Measurements from ENCODE around the gene MCTP1.

MCTP1 gene

GRCh38 chr5:95043234-95043633 is 241.7 kb downstream of the MCTP1 start:
- Histone ChIP-seq H3K9ac (ENCODE audit: low read length) (no peak overlapping the region), H3K79me2 (ENCODE audit: low read length) (no peaks in the 10 kb centered on the region), H2AFZ (ENCODE audit: low read depth, low read length) (no peak overlapping the region), H4K20me1 (ENCODE audit: insufficient read depth, low read length) (no peaks in the 10 kb centered on the region), H3K36me3 (replicated peaks; ENCODE audit: low read depth, low read length) (no peaks in the 10 kb centered on the region), H3K9me3 (ENCODE audit: insufficient read depth, low read length) (no peaks in the 10 kb centered on the region), H3K4me1 (ENCODE audit: low read length) (no peaks in the 10 kb centered on the region), H3K4me2 (ENCODE audit: low read length) (no peak overlapping the region), H3K27me3 (ENCODE audit: low read depth, low read length) (no peaks in the 10 kb centered on the region), H3K27ac (ENCODE audit: low read length) (no peak overlapping the region), H3K4me3 (ENCODE audit: low read length) (no peak overlapping the region)
- no peak for TF ChIP-seq EZH2phosphoT487 (IDR thresholded peaks at IDR 0.05; ENCODE audit: low read depth)
- TF ChIP-seq, protein P1, sequence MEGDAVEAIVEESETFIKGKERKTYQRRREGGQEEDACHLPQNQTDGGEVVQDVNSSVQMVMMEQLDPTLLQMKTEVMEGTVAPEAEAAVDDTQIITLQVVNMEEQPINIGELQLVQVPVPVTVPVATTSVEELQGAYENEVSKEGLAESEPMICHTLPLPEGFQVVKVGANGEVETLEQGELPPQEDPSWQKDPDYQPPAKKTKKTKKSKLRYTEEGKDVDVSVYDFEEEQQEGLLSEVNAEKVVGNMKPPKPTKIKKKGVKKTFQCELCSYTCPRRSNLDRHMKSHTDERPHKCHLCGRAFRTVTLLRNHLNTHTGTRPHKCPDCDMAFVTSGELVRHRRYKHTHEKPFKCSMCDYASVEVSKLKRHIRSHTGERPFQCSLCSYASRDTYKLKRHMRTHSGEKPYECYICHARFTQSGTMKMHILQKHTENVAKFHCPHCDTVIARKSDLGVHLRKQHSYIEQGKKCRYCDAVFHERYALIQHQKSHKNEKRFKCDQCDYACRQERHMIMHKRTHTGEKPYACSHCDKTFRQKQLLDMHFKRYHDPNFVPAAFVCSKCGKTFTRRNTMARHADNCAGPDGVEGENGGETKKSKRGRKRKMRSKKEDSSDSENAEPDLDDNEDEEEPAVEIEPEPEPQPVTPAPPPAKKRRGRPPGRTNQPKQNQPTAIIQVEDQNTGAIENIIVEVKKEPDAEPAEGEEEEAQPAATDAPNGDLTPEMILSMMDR (IDR thresholded peaks at IDR 0.05; ENCODE audit: low read depth, low read length), result no peak

GRCh38 chr5:95042037-95042436 is 242.9 kb downstream of the MCTP1 start:
- Histone ChIP-seq H3K27ac (ENCODE audit: low read length) (no peak overlapping the region), H3K9me3 (ENCODE audit: insufficient read depth, low read length) (no peaks in the 10 kb centered on the region), H4K20me1 (ENCODE audit: insufficient read depth, low read length) (no peaks in the 10 kb centered on the region), H2AFZ (ENCODE audit: low read depth, low read length) (no peak overlapping the region), H3K79me2 (ENCODE audit: low read length) (no peaks in the 10 kb centered on the region), H3K4me3 (ENCODE audit: low read length) (no peak overlapping the region), H3K4me2 (ENCODE audit: low read length) (no peak overlapping the region), H3K4me1 (ENCODE audit: low read length) (no peaks in the 10 kb centered on the region), H3K9ac (ENCODE audit: low read length) (no peak overlapping the region), H3K27me3 (ENCODE audit: low read depth, low read length) (no peaks in the 10 kb centered on the region), H3K36me3 (replicated peaks; ENCODE audit: low read depth, low read length) (no peaks in the 10 kb centered on the region)
- TF ChIP-seq, protein P1 (IDR thresholded peaks at IDR 0.05; ENCODE audit: low read depth, low read length), result no peak
- TF ChIP-seq EZH2phosphoT487 (IDR thresholded peaks at IDR 0.05; ENCODE audit: low read depth), result no peak

DNA sequence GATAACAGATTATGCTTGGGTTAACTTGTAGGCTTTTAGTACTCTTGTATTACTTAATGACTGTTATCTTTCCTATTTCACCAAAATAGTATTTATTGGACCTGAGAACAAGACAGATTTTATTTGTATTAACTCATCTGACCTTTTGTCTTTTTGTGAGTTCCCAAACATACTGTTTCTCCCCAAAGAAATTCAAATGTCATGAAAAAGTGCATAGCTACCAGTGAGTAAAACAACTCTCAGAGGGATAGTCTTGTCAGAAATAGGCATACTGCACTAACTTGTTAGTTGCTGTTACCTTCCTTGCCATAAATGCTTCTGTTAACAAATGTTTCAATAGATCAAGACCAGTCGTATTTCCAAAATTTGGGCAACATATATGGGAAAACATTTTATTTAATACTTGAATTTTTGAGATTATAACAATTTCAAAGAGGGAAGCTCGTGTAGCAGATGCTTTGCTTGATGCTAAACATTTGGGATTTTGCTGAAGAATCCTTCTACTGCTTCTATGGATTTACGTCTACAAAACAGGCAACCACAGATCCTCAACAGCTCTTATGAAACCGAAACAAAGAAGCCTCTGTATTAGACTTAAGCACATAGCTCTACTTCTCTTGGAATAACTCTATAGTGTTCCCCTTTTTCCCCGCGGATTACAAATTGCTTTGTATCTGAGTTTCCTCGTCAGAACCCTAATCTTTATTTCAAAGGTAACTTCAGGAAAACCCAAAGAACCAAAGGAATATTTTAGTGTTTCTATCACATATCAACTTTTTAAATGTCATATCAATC is 248.8 kb downstream of the MCTP1 start:
- no peak overlapping the region for H3K27ac ChIP-seq (ENCODE audit: low read length)
- no peak overlapping the region for H2AFZ ChIP-seq (ENCODE audit: low read depth, low read length)
- no peak overlapping the region for H3K4me2 ChIP-seq (ENCODE audit: low read length)
- no peaks in the 10 kb centered on the region for H3K36me3 ChIP-seq (replicated peaks; ENCODE audit: low read depth, low read length)
- H3K4me3 ChIP-seq (ENCODE audit: low read length), result no peak overlapping the region
- no peaks in the 10 kb centered on the region for H4K20me1 ChIP-seq (ENCODE audit: insufficient read depth, low read length)
- TF ChIP-seq EZH2phosphoT487 (IDR thresholded peaks at IDR 0.05; ENCODE audit: low read depth), result no peak
- TF ChIP-seq, protein P1 (IDR thresholded peaks at IDR 0.05; ENCODE audit: low read depth, low read length), result no peak
- H3K79me2 ChIP-seq (ENCODE audit: low read length), result no peaks in the 10 kb centered on the region
- H3K27me3 ChIP-seq (ENCODE audit: low read depth, low read length), result no peaks in the 10 kb centered on the region; the same call in 1 of the 2 replicates
- no peaks in the 10 kb centered on the region for H3K9me3 ChIP-seq (ENCODE audit: insufficient read depth, low read length)
- no peaks in the 10 kb centered on the region for H3K4me1 ChIP-seq (ENCODE audit: low read length)
- no peak overlapping the region for H3K9ac ChIP-seq (ENCODE audit: low read length)

- Histone ChIP-seq H3K4me2 (ENCODE audit: low read length) (no peak overlapping the region), H3K9me3 (ENCODE audit: insufficient read depth, low read length) (no peaks in the 10 kb centered on the region), H3K27ac (ENCODE audit: low read length) (no peak overlapping the region), H3K27me3 (ENCODE audit: low read depth, low read length) (no peaks in the 10 kb centered on the region; the same call in 1 of the 2 replicates), H3K36me3 (replicated peaks; ENCODE audit: low read depth, low read length) (no peaks in the 10 kb centered on the region), H2AFZ (ENCODE audit: low read depth, low read length) (no peak overlapping the region), H3K79me2 (ENCODE audit: low read length) (no peaks in the 10 kb centered on the region), H3K9ac (ENCODE audit: low read length) (no peak overlapping the region), H4K20me1 (ENCODE audit: insufficient read depth, low read length) (no peaks in the 10 kb centered on the region), H3K4me1 (ENCODE audit: low read length) (no peaks in the 10 kb centered on the region), H3K4me3 (ENCODE audit: low read length) (no peak overlapping the region)
- TF ChIP-seq, protein P1 (IDR thresholded peaks at IDR 0.05; ENCODE audit: low read depth, low read length), result no peak
- TF ChIP-seq EZH2phosphoT487 (IDR thresholded peaks at IDR 0.05; ENCODE audit: low read depth), result no peak
Measured at GRCh38 chr5:95032801-95033200, 252.1 kb downstream of the MCTP1 start.

All from OCI-LY3 (cell line).